ENCODE measurements around the gene DAAM2.

DAAM2 gene

DNA sequence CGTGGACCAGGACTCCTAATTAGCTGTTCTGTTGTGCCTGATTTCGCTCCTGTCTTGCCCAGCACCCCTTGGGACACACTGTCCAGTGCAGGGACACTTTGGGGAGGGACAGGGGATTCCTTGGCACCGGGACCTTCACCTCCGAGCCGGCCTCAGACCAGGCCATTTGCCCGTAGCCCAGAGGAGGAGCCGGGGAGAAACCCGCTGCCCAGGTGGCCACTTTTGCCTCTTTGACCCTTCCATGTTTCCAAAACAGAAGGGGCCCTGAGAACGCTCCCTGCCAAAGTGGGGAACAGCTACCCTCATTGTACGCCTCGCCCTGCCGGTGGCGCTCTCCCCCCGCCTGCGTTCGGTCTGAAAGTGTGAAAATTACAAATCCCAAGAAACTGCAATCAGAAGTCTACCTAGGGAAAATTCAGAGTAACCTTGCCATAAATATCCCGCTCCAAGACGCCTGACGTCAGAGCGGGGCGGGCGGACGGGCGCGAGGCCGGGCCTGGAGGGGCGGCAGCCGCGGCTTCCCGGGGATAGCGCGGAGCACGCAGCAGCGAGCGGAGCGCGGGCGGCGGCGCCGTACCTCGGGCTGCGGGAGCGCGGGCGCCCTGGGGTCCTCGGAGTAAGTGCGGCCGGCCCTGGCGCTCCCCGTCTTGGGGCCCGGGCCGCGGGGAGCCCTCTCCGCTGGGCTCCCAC is at the start of gene DAAM2:
TSS of gene DAAM2 (plus strand) at position 527 of the 690 bp plus-strand sequence. CDS start 63,927 bp downstream, outside the sequence.
- no peak for DNase-seq (ENCODE audit: low read depth)

DNA sequence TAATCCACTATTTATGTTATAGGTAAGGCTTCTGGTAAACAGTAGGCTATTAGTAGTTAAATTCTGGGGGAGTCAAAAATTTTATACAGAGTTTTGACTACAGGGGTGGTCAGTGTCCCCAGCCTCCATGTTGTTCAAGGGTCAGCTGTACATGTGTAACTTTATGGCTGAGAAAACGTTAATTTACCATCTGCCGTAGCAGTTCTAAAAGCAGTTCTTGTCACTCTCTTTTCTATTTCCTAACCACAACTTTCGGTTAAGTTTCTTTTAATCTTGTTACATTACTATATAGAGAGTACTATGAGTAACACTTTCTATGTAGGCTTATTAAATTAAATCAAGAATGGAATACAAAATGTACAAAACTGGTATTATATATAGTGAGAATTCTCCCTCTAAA is 45.4 kb upstream of the DAAM2 start:
- no peak for DNase-seq (ENCODE audit: low read depth)

DNA sequence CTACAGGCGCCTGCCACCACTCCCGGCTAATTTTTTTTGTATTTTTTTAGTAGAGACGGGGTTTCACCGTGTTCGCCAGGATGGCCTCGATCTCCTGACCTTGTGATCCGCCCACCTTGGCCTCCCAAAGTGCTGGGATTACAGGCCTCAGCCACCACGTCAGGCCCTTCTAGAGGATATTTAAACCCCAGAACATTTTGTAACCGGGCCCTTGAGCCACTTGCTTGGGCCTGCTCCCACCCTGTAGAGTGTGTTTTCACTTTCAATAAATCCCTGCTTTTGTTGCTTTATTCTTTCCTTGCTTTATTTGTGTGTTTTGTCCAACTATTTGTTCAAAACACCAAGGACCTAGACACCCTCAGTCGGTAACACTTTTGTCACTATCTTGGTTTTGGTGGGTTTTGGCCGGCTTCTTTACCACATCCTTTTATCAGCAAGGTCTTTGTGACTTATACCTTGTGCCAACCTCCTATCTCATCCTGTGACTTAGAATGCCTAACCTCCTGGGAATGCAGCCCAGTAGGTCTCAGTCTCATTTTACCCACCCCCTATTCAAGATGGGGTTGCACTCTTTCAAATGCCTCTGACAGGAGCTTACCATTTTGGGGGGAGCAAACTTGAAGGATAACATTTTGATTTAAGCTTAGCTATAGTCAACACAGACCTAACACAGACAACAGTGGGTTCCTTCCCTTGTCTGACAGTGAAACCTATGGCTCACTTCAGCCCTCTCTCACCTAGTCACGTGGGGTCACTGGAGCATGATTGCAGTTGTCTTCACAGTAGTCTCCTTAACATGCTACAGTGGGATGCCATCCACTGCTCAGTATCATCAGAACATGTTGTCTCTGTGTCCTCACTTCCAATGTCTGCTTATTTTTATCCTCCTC is 39.1 kb upstream of the DAAM2 start:
- no peak for DNase-seq (ENCODE audit: low read depth)

DNA sequence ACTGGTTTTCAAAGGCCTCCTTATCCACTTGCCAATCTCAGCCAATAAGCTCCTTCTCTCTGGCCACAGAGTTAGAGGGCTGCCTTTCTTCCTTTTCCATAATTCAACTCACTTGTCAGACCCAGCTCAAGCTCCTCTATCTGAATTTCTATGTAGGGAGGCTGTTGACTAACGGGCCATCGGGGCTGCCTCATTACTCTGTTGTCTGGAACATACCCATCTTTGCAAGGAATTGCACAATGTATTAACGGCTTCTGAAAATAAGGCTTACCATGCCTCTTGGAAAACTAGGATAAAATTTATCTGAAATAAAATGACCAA is 38.5 kb upstream of the DAAM2 start:
- no peak for DNase-seq (ENCODE audit: low read depth)

DNA sequence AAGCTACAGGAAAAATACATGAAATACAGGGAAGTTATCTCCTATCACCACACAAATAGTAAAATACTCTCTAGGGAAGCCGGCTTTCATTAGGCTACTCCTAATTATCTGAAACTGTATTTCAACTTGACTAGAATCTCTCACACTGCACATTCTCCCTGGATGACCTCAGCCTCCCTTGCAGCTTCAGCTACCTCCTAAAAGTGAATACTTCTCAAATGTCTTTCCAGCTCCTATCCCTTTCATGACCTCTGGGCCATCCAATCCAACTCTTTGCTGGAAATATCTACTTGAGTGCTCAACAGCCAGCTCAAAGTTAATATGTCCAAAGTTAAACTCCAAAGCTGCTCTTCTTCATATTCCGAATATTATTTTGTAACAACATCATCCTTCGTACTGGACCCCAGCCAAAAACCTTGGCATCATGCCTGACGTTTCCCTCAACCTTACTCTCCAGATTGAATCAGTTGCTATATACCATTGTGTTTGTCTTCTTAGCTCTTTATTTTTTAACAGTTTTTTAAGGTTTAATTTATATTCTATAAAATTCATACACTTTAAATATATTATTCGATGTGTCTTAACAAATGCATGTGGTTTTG is 37.6 kb upstream of the DAAM2 start:
- DNase-seq (ENCODE audit: low read depth) = no peak

DNA sequence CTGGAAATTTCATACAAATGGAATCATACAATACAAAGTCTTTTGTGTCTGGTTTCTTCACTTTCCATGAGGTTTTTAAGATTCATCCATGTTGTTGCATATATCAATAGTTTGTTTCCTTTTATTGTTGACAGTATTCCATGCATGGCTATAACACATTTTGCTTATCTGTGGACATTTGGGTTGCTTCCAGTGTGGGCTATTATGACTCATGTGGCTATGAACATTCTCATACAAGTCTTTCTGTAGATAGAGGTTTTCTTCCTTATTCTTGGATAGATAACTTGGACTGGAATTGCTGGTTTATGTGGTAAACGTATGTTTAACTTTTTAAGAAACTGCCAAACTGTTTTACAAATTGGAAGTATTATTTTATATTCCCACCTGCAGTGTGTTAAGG is 36.9 kb upstream of the DAAM2 start:
- DNase-seq (ENCODE audit: low read depth) = no peak

DNA sequence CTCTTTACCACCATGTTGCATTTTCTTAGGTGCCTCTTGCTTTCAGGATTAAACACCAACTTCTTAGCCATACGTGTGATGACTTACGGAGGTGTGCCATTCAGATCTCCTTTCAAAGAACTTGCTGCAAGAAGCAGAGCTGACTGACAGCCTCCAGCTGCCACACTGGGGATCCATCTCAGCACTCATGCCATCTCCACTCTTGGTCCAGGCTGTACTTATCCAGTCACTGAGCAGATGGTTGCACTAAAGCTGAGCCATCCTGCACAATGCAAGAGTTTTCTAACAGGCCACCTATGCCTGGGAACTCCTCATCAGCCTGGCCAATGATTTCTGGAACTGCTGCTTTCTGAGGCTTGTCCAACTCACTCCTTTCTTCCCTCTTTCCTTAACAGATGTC is 35.6 kb upstream of the DAAM2 start:
- no peak for DNase-seq (ENCODE audit: low read depth)

DNA sequence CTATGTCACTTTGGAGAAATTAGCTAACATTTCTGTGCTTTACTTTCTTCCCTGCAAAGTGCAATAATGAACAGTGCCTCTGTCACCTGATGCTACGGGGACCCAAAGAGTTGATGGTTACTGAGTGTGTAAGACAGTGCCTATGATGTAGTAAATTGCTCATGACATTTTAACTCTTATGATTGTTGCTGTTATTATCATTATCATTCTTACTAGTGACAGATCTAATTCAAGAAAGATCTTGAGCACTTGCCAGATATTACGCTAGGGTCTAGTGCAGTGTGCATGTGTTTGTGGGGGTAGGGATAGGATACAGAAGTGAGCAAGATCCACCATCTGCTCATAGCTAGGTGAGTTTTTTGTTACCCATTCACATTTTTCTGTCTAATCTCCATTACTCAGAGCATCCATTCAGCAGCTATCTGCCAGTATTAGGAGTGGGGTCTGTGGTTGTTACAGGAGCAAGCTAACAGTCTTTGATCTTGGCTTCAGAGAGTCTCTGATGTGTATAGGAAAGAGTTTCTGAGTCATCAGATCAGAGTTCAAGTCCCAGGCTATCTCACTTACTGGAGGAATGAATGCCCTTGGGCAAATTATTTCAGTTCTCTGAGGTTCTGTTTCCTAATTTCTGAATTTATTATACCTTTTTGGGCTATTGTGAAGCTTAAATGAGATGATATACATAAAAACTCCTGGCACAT is 33.1 kb upstream of the DAAM2 start:
- DNase-seq (ENCODE audit: low read depth) = no peak

DNA sequence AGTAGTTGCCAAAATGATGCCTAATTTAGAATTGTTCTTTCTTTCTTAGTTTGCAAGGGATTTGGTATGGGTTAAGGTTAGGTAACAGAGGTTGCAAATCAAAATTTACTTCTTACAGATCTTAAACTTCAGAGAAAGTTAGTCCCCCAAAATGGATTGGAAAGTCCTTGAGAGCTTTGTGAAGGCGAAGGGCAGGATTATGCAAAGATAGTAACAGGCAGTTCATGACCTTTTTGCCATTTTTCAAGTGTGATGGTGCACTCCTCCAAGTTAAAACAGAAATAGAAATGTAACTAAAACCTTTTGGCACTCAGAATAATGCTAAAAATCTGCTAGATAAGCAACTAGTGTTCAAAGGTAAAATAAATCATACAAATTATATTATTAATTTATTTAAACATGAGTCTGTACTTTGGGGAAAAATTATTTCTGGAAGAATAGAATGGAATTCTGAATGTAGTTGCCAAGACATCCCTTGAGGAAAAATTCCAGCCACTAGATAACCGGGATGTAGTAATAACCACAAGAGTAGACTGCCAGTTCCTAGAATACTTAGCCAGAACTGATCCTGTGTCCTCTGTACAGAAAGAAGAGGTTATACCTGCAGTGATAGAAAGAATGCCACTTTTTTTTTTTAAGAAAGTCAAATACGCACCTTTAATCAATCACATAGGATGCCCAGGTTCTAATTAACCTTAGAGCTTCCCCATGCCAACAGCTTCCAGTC is 31.8 kb upstream of the DAAM2 start:
- no peak for DNase-seq (ENCODE audit: low read depth)

DNA sequence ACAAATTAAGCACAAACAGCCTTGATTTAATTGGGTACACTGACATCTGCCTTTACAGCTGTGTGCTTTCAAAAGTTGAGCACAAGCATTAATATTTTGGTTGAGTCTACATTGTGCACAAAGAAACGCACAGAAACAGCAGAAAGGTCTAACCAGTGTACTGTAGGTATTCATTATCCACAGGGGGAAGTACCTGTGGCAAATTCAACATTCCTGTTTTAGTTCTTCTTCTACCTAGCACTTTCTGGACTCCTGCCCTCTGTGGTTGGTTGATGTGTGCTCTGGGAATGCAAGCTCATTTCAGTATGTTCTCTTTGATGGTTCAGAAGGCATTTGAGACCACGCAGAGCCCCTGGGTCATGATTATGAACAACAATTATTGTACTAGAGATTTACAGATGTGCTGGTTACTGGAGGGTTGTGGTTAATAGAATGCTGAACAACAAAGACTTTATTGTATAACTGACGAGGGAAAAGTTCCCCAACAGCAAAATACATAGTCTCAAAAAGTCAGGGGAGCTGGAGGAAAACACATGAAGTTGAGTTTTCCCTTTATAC is 26.6 kb upstream of the DAAM2 start:
- DNase-seq (ENCODE audit: low read depth) = no peak

DNA sequence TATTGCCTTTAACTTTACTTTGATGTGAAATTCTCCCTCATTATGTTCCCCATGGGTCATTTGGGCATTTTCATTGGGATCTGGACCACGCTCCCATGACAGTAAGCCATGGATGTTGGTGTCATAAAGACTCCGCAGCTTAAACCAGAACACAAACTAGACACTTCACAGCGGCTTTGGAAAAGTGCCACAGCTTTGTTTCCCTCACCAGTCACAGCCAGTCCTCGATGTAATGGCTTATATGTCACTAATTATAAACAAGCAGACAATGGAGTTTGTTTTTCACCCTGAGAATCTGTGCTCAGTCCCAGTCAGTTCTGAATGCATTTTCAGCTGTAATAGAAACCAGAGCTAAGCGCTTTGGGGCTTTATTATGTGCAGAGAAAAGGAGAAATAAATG is 23.2 kb upstream of the DAAM2 start:
- no peak for DNase-seq (ENCODE audit: low read depth)

DNA sequence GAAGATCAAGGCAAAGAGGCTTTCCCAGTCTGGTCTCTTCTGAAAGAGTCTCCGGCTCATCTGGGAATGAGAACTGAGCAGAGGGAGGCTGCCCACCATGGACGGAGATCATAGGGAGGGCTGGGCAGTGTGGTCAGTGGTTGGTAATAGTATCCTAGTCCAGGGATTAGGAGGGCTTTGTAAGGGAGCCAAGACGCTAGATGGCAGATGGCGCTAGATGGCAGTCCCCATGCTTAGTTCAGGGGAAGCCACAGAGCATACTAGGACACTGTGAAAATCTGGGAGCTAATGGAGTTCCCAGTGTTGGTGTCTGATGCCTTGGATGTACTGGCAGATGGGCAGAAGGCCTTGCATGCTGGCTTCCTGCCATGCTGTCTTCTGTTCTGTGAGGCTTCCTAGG is 21.7 kb upstream of the DAAM2 start:
- no peak for DNase-seq (ENCODE audit: low read depth)

DNA sequence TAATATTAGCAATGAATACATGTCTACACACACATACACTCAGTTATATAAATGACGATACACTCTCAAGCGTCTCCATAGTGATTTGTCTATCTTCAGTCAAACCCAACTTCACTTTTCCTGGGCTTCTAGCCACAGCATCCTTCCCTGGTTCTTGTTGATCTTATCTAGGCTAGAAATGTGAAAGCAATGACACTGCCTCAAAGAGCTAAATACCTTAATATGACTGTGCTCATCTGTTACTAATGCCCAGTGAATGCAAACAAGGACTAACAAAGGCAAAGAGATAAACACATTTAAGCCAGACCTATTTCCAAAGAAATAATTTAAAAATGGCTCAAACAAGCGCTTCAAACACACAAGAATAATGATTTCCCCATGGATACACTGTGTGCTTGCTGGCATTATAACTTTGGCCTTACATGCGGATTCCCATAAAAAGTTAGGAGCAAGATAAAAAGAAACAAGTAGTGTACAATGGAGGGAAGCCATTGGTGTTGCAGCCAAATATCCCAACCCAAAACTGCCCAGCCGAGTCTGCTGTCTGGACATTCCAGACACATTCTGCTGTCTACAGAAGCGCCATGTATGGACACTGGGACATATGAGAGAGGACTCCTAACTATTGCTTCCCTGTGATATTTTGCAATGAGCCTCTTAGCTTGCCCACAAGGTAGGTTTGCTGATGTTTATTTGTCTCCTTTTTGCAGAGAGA is 19.5 kb upstream of the DAAM2 start:
- no peak for DNase-seq (ENCODE audit: low read depth)

DNA sequence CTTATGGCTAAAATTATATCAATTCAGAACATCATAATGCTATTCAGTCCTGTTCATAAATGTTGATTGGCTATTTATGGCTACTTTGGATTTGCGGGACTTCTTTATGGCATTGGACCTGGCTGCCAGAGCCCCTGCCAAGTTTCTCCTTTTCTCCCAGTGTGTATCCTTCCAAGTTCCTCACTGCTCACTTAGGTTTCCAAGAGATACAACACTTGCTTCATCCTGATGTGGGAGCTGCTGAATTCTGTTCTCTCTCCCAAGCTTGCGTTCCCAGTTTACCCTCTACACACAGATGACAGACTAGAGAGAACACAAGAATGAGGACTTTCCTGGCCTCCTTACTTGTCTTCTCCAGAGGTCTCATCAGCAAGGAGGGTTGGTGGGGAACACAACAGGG is 18.4 kb upstream of the DAAM2 start:
- no peak for DNase-seq (ENCODE audit: low read depth)

DNA sequence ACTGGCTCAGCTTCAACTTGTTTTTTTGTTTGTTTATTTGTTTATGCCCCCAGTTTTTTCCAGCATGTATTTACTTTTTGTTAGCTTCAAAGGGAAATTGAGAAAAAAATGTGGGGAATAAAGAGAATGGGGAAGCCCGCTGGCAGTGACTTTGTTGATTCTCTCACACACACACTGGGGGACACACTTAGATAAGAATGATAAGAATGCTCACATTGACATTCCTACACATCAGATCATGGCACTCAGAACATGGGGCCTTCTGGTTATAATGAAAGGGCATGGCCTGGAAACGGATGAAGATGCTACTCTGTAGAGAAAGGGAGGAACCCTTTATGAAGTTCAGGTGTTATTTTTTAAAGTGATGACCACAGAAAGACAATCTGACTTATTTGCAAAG is 15.6 kb upstream of the DAAM2 start:
- no peak for DNase-seq (ENCODE audit: low read depth)

DNA sequence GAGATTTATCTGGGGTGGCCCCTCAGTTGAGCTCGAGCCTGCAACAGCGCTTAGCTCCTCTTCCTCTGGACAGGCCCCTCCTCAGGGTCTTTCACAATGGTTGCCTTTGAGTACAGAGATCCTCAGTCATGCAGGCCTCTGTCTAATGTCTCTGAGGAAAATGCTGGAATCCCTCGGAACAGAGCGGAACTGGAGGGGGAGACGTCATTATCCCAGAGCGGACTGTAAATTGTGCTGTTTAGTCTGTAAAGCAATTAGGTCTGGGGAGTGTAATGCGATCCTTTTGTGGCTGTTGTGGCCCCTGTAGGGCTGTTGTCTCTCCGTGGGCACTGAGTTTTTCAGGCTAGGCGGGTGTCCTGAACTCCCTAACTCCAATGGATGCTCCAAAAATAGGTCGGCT is 15.0 kb upstream of the DAAM2 start:
- DNase-seq (ENCODE audit: low read depth) = no peak

DNA sequence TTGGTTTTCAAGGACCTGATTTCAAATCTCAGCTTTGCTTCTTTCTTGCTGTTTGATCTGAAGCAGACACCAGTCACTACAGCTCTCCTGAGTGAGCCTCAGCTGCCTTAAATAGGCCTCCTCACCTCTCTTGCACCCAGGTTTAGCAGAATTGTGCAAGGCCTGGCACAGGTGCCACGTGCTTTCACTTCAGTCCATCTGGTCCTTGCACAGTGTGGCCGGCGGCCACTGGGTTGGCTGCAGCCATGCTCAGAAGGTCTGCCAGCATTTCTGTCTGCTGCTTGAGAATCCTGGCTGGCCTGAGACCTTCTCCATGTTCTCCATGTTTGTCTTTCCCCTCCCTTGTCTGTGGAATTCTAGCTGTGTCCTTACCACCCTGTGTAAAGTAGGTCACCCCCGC is 14.5 kb upstream of the DAAM2 start:
- DNase-seq (ENCODE audit: low read depth) = no peak

DNA sequence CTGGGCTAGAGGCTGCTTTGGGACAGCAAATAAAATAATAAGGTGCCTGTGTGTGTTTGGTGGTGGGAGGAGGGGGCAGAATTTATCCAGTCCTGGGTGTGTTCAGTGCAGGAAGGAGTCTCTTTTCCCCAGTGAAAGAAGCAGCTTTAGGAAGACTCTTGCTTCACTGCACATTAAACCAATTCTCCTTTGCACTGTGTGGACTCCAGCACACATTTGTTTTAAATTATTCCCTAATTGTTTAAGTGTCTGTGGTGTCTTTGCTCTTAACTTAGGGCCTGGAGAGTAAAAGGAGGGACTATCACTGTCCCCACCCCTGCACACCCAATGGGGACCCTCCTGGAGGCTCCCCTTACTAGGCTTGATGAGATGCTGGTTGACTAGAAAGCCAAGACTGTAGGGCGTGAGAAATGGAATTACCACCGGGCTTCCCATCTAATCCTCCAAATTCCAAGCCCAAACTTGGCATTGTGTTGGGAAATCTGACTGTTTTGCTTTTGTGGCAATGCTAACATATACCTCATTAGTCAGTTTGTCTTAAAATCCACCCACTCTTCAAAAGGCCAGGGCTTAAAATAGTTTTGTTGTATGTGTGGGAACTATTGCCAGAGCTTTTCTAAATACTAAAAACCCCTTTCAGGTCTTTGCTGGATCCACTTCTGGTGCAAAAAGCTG is 13.5 kb upstream of the DAAM2 start:
- no peak for DNase-seq (ENCODE audit: low read depth)

DNA sequence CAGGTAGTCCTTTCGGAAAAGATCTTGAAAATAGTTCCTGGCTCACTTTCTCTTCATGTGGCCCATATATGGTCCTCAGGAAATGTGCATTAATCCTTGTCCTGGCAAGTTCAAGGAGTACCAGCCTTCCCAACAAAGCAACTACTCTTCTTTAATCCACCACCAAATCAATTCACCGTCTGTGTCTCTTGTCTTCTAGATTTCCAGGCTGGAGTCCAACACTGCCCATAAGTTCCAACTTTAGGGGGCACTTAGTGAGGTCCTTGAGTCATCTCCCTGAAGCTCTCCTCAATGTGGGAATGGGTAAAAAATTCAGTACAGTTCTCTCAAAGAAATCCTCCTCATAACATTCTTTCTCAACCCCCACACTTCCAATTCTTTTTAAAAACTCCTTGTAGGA is 6.9 kb upstream of the DAAM2 start:
- DNase-seq (ENCODE audit: low read depth) = no peak

DNA sequence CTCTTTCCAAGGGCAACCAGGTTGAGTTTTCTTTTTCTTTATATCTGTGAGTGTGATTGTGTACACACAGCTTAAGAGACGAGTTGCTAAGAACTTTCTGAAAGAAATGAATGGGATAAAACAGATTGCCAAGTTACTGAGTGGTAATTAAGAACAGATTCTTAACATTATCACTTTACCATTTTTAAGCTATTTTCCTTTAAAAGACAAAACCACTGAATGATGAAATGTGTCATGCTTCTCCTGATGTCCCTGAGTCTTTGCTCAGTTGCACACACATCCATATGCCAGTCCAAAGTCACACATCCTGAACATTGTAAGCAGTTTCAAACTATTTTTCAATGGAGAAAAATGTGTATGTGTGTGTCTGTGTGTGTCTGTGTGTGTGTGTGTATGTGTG is 5.5 kb upstream of the DAAM2 start:
- no peak for DNase-seq (ENCODE audit: low read depth)
